Measurements from ENCODE around the gene TTLL11. TPM values are rescaled to one million over a fixed set of nuclear protein-coding genes. Genes with fewer than 3 reads are reported as not detected.

Gene TTLL11
- total RNA-seq, 1 donor from 2014 or later: 6.9 TPM

DNA sequence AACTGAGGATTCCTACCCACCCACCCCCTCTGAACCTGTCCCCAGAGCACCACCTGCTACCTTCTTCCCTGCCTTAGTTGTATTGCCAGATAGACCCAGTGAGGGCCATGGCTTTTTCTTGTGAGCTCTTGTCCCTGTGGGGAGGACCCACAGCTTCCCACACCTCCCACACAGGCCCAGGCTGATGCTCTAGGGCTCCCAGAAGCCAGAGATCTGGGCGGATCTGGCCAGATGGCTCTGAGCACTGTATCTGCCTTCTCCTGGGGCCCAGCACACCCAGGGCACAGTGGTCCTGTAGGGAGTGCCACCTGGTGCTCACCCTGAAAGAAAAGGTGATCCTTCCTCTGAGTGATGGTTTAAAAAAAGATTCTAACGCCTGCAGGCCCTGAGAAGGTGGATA, 310.0 kb downstream of the TTLL11 start:
- Histone ChIP-seq H2AFZ (ENCODE audit: low read depth, low read length) (no peak overlapping the region), H3K4me2 (ENCODE audit: low read length) (no peak overlapping the region), H3K9me3 (ENCODE audit: insufficient read depth, low read depth, low read length) (no peaks in the 10 kb centered on the region), H3K27ac (ENCODE audit: low read depth, low read length) (no peak overlapping the region), H3K79me2 (ENCODE audit: insufficient read depth, low read length) (no peaks in the 10 kb centered on the region), H3K36me3 (ENCODE audit: insufficient read depth, low read length) (peaks cover 4% of the 10 kb centered on the region), H3K4me1 (ENCODE audit: insufficient read depth, low read length) (peaks cover 12% of the 10 kb centered on the region), H3K4me3 (ENCODE audit: insufficient read depth, low read depth, low read length) (no peak overlapping the region), H3K27me3 (ENCODE audit: insufficient read depth, low read length) (no peaks in the 10 kb centered on the region), H4K20me1 (ENCODE audit: insufficient read depth, low read length) (peaks cover 22% of the 10 kb centered on the region), H3K9ac (ENCODE audit: low read length) (no peak overlapping the region)
- no peak overlapping the region for H3K27ac Mint-ChIP-seq (ENCODE audit: unreplicated experiment)
- no peak overlapping the region for H3K4me3 Mint-ChIP-seq (ENCODE audit: unreplicated experiment)
- H3K36me3 Mint-ChIP-seq (ENCODE audit: low read depth, unreplicated experiment): peaks cover 7% of the 10 kb centered on the region
- DNase-seq (ENCODE audit: low read depth): no peak
- peaks cover 2% of the 10 kb centered on the region for H3K9me3 Mint-ChIP-seq (ENCODE audit: unreplicated experiment)
- H3K4me1 Mint-ChIP-seq (ENCODE audit: low read depth, unreplicated experiment): peaks cover 29% of the 10 kb centered on the region
- H3K27me3 Mint-ChIP-seq (ENCODE audit: low read depth, unreplicated experiment): no peaks in the 10 kb centered on the region
- no peak for TF ChIP-seq EZH2 (IDR thresholded peaks at IDR 0.05; ENCODE audit: insufficient read depth, low read length)
- TF ChIP-seq, protein P1, sequence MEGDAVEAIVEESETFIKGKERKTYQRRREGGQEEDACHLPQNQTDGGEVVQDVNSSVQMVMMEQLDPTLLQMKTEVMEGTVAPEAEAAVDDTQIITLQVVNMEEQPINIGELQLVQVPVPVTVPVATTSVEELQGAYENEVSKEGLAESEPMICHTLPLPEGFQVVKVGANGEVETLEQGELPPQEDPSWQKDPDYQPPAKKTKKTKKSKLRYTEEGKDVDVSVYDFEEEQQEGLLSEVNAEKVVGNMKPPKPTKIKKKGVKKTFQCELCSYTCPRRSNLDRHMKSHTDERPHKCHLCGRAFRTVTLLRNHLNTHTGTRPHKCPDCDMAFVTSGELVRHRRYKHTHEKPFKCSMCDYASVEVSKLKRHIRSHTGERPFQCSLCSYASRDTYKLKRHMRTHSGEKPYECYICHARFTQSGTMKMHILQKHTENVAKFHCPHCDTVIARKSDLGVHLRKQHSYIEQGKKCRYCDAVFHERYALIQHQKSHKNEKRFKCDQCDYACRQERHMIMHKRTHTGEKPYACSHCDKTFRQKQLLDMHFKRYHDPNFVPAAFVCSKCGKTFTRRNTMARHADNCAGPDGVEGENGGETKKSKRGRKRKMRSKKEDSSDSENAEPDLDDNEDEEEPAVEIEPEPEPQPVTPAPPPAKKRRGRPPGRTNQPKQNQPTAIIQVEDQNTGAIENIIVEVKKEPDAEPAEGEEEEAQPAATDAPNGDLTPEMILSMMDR (IDR thresholded peaks at IDR 0.05; ENCODE audit: insufficient read depth, low read depth, low read length): no peak
- no peak for FAIRE-seq

DNA sequence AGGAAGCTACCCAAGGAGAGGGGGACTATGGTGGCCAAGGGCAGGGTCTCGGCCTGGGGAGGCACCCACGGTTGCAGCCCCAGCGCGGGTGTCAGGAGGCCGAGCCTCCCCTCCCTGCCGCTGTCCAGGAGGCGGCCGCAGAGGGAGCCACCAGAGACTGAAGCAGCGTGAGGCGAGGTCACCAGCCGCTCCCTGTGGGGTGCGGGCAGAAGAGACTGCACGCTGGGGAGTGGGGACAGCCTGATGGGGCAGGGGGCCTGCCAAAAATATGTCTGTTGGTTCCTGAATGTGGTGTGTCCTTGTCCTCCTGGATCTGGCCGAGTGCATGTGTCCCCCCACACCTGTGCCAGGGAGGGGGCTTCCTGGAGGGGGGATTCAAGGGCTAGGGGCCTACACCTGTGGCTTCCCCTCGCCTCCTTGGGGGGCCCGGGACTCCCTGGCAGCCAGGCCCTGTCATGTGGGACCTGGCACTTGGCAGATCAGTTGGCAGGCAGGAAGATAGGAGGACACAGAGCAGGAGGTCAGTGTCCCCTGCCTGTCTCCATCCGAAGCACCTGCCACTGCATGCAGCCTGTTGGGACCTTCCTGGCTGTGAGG, 310.5 kb downstream of the TTLL11 start:
- no peaks in the 10 kb centered on the region for H3K27me3 Mint-ChIP-seq (ENCODE audit: low read depth, unreplicated experiment)

More for the DNA sequence above, 310.5 kb downstream of the TTLL11 start:
- DNase-seq (ENCODE audit: low read depth) (no peak), FAIRE-seq (no peak)
- Mint-ChIP-seq H3K4me1 (ENCODE audit: low read depth, unreplicated experiment) (peaks cover 29% of the 10 kb centered on the region), H3K36me3 (ENCODE audit: low read depth, unreplicated experiment) (peaks cover 7% of the 10 kb centered on the region), H3K9me3 (ENCODE audit: unreplicated experiment) (peaks cover 2% of the 10 kb centered on the region), H3K27ac (ENCODE audit: unreplicated experiment) (no peak overlapping the region), H3K4me3 (ENCODE audit: unreplicated experiment) (no peak overlapping the region)
- H4K20me1 ChIP-seq (ENCODE audit: insufficient read depth, low read length): peaks cover 22% of the 10 kb centered on the region
- no peak overlapping the region for H2AFZ ChIP-seq (ENCODE audit: low read depth, low read length)
- no peak overlapping the region for H3K27ac ChIP-seq (ENCODE audit: low read depth, low read length)
- no peak overlapping the region for H3K9ac ChIP-seq (ENCODE audit: low read length)
- TF ChIP-seq EZH2 (IDR thresholded peaks at IDR 0.05; ENCODE audit: insufficient read depth, low read length): no peak
- TF ChIP-seq, protein P1 (IDR thresholded peaks at IDR 0.05; ENCODE audit: insufficient read depth, low read depth, low read length): no peak
- no peaks in the 10 kb centered on the region for H3K9me3 ChIP-seq (ENCODE audit: insufficient read depth, low read depth, low read length)
- no peak overlapping the region for H3K4me3 ChIP-seq (ENCODE audit: insufficient read depth, low read depth, low read length)
- no peak overlapping the region for H3K4me2 ChIP-seq (ENCODE audit: low read length)
- no peaks in the 10 kb centered on the region for H3K79me2 ChIP-seq (ENCODE audit: insufficient read depth, low read length)
- H3K36me3 ChIP-seq (ENCODE audit: insufficient read depth, low read length): peaks cover 4% of the 10 kb centered on the region
- H3K4me1 ChIP-seq (ENCODE audit: insufficient read depth, low read length): peaks cover 12% of the 10 kb centered on the region
- no peaks in the 10 kb centered on the region for H3K27me3 ChIP-seq (ENCODE audit: insufficient read depth, low read length)
